ENCODE data around the gene KIAA0040. TPM values are rescaled to one million over a fixed set of nuclear protein-coding genes. Genes with fewer than 3 reads are reported as not detected.
A peak's percentile ranks its signal among the peaks of the same experiment; 100 is the strongest.

Gene KIAA0040
- 10 to 100 TPM; 23.0 to 58.7 (median 36.1) TPM for total RNA-seq

DNA sequence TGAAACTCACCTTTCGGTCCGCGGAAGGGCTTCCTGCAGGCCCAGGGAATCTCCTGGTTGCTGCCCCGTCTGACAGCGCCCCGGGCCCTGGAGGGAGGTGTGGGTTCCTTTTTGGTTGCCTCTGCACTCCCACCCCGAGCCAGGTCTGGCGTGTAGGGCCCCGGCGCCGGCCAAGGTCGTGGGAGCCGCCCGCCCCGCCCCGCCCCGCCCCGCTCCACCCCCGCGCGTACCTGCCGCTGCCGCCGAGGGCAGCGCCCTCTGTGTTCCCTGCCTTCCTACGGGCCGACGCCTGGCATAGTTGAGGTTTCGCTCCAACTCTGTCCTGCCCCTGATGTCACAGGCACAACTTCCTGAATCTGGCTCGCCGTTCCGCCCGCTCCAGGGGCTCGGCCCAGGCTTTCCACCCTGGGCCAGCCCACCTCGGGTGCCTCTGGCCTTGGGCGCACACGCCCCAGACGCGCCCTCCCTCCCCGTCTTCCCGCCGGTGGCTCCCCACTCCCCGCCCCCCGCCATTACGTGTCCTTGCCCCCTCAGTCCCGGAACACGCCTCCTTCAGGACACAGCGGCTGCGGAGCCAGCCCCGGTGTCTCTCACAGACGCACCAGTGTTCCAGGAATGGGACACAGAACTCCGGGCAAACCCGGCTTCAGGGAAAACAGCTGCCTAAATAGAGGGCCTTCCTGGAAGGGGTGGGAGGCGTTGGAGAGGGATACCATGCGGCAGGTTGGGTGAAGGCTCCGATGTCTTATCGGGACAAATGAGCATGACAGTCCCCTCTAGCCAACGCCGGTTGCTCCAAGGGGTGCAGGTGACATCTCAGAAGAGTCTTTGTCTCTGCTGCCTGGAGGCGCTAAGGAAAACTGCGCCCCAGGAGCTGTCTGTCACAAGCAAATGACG, at the start of gene KIAA0040:
TSS of gene KIAA0040 (minus strand) at position 147 of the 897 bp plus-strand sequence. CDS start 31,763 bp downstream, outside the sequence.
- Histone ChIP-seq H3K27me3 (no peaks in the 10 kb centered on the region), H3K4me3 (peak within 1 kb of the TSS; percentile 38 to 75 (median 62)), H3K36me3 (no peaks in the 10 kb centered on the region), H3K27ac (peak within 1 kb of the TSS; percentile 88 to 95 (median 92)), H3K9me3 (no peaks in the 10 kb centered on the region), H3K4me1 (peaks cover 44 to 53% (median 50%) of the 10 kb centered on the region in 4 donors)
- TF ChIP-seq POLR2A (IDR thresholded peaks at IDR 0.05) = peak in 3 of 4 donors; percentile 21 to 62 (median 30)
- TF ChIP-seq POLR2AphosphoS5 (IDR thresholded peaks at IDR 0.05) = peak; percentile 80 to 94
- peak; percentile 44 to 97 (median 95) for TF ChIP-seq EP300 (IDR thresholded peaks at IDR 0.05)
- TF ChIP-seq, protein P1, sequence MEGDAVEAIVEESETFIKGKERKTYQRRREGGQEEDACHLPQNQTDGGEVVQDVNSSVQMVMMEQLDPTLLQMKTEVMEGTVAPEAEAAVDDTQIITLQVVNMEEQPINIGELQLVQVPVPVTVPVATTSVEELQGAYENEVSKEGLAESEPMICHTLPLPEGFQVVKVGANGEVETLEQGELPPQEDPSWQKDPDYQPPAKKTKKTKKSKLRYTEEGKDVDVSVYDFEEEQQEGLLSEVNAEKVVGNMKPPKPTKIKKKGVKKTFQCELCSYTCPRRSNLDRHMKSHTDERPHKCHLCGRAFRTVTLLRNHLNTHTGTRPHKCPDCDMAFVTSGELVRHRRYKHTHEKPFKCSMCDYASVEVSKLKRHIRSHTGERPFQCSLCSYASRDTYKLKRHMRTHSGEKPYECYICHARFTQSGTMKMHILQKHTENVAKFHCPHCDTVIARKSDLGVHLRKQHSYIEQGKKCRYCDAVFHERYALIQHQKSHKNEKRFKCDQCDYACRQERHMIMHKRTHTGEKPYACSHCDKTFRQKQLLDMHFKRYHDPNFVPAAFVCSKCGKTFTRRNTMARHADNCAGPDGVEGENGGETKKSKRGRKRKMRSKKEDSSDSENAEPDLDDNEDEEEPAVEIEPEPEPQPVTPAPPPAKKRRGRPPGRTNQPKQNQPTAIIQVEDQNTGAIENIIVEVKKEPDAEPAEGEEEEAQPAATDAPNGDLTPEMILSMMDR (IDR thresholded peaks at IDR 0.05) = peak in 2 of 6 experiments; percentile 15 to 19
- 13 to 15% methylated on average over 22 to 26 of the region's 62 CpGs for WGBS, 2 donors
- DNase-seq (peak; percentile 88 to 92), ATAC-seq (ENCODE audit: low FRiP score in 2 of 2) (peak; percentile 89 to 92)

DNA sequence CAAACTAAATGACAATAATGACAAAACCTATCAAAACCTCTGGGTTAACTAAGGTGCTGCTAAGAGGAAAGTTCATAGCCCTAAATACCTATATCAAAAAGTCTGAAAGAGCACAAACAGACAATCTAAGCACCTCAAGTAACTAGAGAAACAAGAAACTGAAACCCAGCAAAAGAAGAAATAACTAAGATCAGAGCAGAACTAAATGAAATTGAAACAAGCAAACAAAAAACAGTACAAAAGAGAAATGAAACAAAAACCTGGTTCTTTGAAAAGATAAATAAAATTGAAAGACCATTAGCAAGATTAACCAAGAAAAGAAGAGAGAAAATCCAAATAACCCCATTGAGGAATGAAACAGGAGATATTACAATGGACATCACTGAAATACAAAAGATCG, 44.8 kb upstream of the KIAA0040 start:
- TF ChIP-seq POLR2AphosphoS5 (IDR thresholded peaks at IDR 0.05) (no peak), POLR2A (IDR thresholded peaks at IDR 0.05) (no peak)
- TF ChIP-seq, protein P1 (IDR thresholded peaks at IDR 0.05) = no peak
- H3K4me1 ChIP-seq = no peaks in the 10 kb centered on the region
- no peak for DNase-seq
- no peak overlapping the region for H3K27ac ChIP-seq
- 93 to 100% methylated on average over 1 of the region's 1 CpG for WGBS, 2 donors
- H3K4me3 ChIP-seq = no peak overlapping the region
- no peaks in the 10 kb centered on the region for H3K27me3 ChIP-seq
- no peaks in the 10 kb centered on the region for H3K36me3 ChIP-seq
- no peaks in the 10 kb centered on the region for H3K9me3 ChIP-seq
- ATAC-seq (ENCODE audit: low FRiP score in 2 of 2) = no peak

DNA sequence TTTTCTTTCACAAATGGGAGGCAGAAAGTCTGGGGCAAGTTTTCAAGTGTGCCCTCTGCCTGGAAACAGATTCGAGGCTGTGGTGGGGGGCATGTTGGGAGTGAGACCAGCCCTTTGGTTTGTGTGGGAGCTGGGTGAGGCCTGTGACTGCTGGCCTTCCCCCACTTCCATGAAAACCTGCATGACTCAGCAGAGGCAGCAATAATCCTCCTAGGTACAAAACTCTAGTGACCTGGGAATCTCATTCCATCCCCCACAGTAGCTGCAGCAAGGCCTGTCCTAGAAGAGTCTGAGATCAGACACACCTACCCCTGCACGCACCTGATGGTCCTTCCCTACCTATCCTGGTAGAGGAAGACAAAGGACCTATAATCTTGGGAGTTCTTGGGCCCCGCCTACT, 42.1 kb upstream of the KIAA0040 start:
- no peak overlapping the region for H3K4me3 ChIP-seq
- 85 to 90% methylated on average over 3 of the region's 3 CpGs for WGBS, 2 donors
- TF ChIP-seq EP300 (IDR thresholded peaks at IDR 0.05) (no peak), POLR2A (IDR thresholded peaks at IDR 0.05) (no peak), POLR2AphosphoS5 (IDR thresholded peaks at IDR 0.05) (no peak)
- TF ChIP-seq, protein P1 (IDR thresholded peaks at IDR 0.05) = no peak
- no peaks in the 10 kb centered on the region for H3K9me3 ChIP-seq
- no peaks in the 10 kb centered on the region for H3K4me1 ChIP-seq
- DNase-seq = no peak
- ATAC-seq (ENCODE audit: low FRiP score in 2 of 2) = no peak
- H3K27me3 ChIP-seq = no peaks in the 10 kb centered on the region
- H3K36me3 ChIP-seq = no peaks in the 10 kb centered on the region
- no peak overlapping the region for H3K27ac ChIP-seq

DNA sequence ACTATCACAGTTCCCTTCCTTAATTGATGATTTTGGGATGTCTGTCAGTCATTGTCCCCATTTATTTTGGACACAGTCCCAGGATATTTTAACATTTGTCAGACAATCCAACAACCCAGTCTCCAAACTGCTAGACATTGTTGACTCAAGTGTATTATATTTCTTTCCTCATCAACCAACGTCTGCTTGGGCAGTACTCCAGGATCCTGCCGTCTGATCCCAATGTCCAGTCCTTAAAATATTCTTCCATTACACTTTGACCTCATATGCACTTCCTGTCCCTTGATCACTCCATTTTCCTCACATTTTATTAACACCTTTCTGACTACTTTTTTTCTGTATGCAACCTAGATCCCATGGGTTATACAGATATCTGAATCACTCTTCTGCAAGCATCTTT, 39.8 kb upstream of the KIAA0040 start:
- no peaks in the 10 kb centered on the region for H3K9me3 ChIP-seq
- H3K27ac ChIP-seq = no peak overlapping the region
- DNase-seq = no peak
- 31 to 48% methylated on average over 2 of the region's 2 CpGs for WGBS, 2 donors
- no peak for ATAC-seq (ENCODE audit: low FRiP score in 2 of 2)
- no peak for TF ChIP-seq POLR2AphosphoS5 (IDR thresholded peaks at IDR 0.05)
- no peak for TF ChIP-seq EP300 (IDR thresholded peaks at IDR 0.05)
- no peak for TF ChIP-seq POLR2A (IDR thresholded peaks at IDR 0.05)
- TF ChIP-seq, protein P1 (IDR thresholded peaks at IDR 0.05) = no peak
- H3K4me3 ChIP-seq = no peak overlapping the region
- no peaks in the 10 kb centered on the region for H3K27me3 ChIP-seq
- no peaks in the 10 kb centered on the region for H3K4me1 ChIP-seq
- no peaks in the 10 kb centered on the region for H3K36me3 ChIP-seq
